Measurements from ENCODE around the gene FBXL17. TPM values are rescaled to one million over a fixed set of nuclear protein-coding genes. Genes with fewer than 3 reads are reported as not detected.

The FBXL17 gene
- total RNA-seq, 1 donor from 2014 or later: 4.2 TPM

DNA sequence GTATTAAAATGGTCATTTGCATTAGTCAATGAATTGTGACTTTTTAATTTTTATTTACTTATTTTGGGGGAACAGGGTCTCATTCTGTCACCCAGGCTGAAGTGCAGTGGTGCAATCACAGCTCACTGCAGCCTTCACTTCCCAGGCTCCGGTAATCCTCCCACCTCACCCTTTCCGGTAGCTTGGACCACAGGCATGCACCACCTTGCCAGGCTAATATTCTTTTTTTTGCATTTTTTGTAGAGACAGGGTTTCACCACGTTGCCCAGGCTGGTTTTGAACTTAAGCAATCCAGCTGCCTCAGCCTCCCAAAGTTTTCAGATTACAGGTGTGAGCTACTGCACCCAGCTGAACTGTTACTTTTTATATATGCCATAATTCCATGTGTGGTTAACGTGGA is 143.4 kb downstream of the FBXL17 start:
- H3K4me3 ChIP-seq (ENCODE audit: low read depth, low read length): no peak overlapping the region
- DNase-seq (ENCODE audit: low read depth): no peak
- TF ChIP-seq, protein P1, sequence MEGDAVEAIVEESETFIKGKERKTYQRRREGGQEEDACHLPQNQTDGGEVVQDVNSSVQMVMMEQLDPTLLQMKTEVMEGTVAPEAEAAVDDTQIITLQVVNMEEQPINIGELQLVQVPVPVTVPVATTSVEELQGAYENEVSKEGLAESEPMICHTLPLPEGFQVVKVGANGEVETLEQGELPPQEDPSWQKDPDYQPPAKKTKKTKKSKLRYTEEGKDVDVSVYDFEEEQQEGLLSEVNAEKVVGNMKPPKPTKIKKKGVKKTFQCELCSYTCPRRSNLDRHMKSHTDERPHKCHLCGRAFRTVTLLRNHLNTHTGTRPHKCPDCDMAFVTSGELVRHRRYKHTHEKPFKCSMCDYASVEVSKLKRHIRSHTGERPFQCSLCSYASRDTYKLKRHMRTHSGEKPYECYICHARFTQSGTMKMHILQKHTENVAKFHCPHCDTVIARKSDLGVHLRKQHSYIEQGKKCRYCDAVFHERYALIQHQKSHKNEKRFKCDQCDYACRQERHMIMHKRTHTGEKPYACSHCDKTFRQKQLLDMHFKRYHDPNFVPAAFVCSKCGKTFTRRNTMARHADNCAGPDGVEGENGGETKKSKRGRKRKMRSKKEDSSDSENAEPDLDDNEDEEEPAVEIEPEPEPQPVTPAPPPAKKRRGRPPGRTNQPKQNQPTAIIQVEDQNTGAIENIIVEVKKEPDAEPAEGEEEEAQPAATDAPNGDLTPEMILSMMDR (conservative IDR thresholded peaks at IDR 0.05; ENCODE audit: low read depth, low read length): no peak

DNA sequence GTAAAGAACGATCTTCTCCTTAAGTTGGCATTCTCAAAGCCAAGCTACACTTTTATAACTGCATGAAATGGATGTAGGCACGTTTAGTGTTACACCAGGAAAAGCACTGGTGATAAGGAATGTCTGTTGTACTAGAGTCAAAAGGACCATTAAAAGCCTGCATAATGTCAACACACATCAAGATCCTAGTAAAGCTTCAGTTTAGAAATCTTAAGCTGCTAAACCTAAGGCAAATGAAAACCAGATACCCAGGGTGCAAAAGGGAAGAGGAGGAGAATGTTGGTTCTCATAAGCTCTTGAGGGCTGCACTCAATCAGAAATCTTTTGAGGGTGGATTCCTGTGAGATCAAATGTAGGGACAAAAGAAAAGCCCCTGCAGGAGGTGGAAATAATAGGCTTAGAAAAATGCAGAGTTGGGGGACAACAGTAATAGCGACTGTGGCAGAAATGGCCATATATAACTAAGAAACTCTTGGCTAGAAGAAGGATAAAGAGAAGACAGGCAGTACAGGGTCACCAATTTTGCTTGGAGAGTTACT is 148.2 kb downstream of the FBXL17 start:
- TF ChIP-seq, protein P1 (conservative IDR thresholded peaks at IDR 0.05; ENCODE audit: low read depth, low read length): no peak
- no peak for DNase-seq (ENCODE audit: low read depth)
- H3K4me3 ChIP-seq (ENCODE audit: low read depth, low read length): no peak overlapping the region

DNA sequence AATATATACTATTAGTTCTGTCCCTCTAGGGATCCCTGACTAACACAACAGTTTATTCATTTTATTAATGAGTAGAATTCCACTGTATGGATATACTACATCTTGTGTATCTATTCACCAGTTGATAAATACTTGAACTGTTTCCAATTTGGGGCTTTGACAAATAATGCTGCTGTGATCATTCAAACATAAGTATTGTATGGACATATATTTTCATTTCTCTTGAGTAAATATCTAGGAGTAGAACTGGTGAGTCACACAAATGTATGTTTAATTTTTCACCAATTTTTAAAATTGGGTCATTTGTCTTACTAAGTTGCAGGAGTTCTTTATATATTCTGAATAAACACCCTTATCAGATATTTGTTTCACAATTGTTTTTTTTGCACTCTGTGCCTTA is 149.1 kb downstream of the FBXL17 start:
- H3K4me3 ChIP-seq (ENCODE audit: low read depth, low read length): no peak overlapping the region
- no peak for DNase-seq (ENCODE audit: low read depth)
- TF ChIP-seq, protein P1 (conservative IDR thresholded peaks at IDR 0.05; ENCODE audit: low read depth, low read length): no peak

DNA sequence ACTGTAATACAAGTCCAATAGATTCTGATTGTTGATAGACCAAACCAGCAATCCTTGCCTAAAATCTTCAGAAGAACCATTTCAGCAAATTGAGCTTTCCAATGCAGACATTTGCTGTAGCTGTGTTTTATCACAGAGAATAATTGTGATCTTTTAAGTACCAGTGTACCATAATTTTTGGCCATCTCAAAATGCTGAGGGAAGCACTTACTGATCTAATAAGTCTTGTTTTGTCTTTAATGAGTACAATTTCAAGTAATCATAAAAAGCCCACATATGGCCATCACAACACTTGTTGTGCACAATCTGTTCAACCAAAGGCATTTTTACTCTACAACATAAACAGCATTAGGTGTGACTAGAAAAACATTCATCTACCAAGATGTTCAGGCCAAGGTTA is 159.9 kb downstream of the FBXL17 start:
- DNase-seq (ENCODE audit: low read depth): no peak
- TF ChIP-seq, protein P1 (conservative IDR thresholded peaks at IDR 0.05; ENCODE audit: low read depth, low read length): no peak
- no peak overlapping the region for H3K4me3 ChIP-seq (ENCODE audit: low read depth, low read length)

DNA sequence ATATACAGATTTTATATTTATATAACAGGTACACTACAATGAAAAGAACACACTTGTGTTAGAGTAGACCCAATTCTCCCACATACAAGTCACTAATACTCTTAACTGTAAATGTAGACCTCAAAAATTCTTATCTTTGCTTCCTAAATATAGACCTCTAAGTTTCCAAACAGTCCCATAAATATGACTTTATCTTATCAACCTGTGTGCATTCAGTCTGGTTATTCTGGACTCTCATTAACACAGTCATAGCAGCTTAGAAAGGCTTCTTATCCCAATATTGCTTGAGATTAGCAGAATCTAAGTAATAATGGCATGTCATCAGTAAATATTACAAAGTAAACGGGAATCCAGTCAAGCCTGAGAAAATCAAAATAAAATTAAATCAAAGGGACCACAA is 161.1 kb downstream of the FBXL17 start:
- no peak overlapping the region for H3K4me3 ChIP-seq (ENCODE audit: low read depth, low read length)
- TF ChIP-seq, protein P1 (conservative IDR thresholded peaks at IDR 0.05; ENCODE audit: low read depth, low read length): no peak
- DNase-seq (ENCODE audit: low read depth): no peak

DNA sequence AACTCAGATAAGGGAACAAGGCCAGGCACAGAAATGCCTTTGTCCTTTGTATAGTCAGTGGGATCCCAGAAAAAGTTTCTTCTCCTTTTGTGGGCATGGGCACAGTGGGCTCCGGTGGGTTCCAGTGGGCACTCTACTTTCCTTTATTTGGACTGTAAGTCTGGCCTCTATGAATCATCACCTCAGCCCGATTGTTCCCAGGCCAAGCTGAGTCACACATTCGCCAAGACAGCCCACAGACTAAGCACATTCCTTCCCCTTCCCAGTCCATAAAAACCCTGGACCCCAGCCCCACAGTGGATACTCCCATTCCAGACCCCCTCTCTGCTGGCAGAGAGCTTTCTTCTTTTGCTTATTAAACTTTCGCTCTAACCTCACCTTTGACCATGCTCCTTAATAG is 165.0 kb downstream of the FBXL17 start:
- DNase-seq (ENCODE audit: low read depth): no peak
- TF ChIP-seq, protein P1 (conservative IDR thresholded peaks at IDR 0.05; ENCODE audit: low read depth, low read length): no peak
- H3K4me3 ChIP-seq (ENCODE audit: low read depth, low read length): no peak overlapping the region

- TF ChIP-seq, protein P1 (conservative IDR thresholded peaks at IDR 0.05; ENCODE audit: low read depth, low read length): no peak
- no peak for DNase-seq (ENCODE audit: low read depth)
Observed at GRCh38 chr5:108214857-108215256, 167.0 kb downstream of the FBXL17 start.

More at GRCh38 chr5:108214857-108215256, 167.0 kb downstream of the FBXL17 start:
- no peak overlapping the region for H3K4me3 ChIP-seq (ENCODE audit: low read depth, low read length)

Data from epithelial cell of proximal tubule (primary cell).